H9 (cell line): ENCODE results near the gene CBLB. TPM values are rescaled to one million over a fixed set of nuclear protein-coding genes. Genes with fewer than 3 reads are reported as not detected.

ENCODE experiments used
- DNase-seq: peaks from one replicate; pipeline ENCODE4 v3.0.0-alpha.2; 2017
- H2AFZ ChIP-seq: one replicate; pipeline ENCODE4 v1.6.1; 2013; ENCODE audit warnings: mild to moderate bottlenecking, low read length, control low read depth, moderate library complexity
- H2AK5ac ChIP-seq: 2 replicates; pipeline ENCODE4 v1.6.1; 2013; ENCODE audit warnings: low read length, control low read depth, mixed read lengths; ENCODE audit not compliant: insufficient read length
- H2BK120ac ChIP-seq: one replicate; pipeline ENCODE4 v1.6.1; 2013; ENCODE audit warnings: low read depth, mild to moderate bottlenecking, low read length, control low read depth, inconsistent platforms; ENCODE audit not compliant: poor library complexity, severe bottlenecking
- H2BK12ac ChIP-seq: 2 replicates; pipeline ENCODE4 v1.6.1; 2013; ENCODE audit warnings: low read length, control low read depth, mixed read lengths, low read depth; ENCODE audit not compliant: insufficient read length
- H2BK15ac ChIP-seq: 2 replicates; pipeline ENCODE4 v1.6.1; 2013; ENCODE audit warnings: low read depth, low read length, control low read depth
- H2BK20ac ChIP-seq: one replicate; pipeline ENCODE4 v1.6.1; 2013; ENCODE audit warnings: low read depth, mild to moderate bottlenecking, low read length, control low read depth, inconsistent platforms; ENCODE audit not compliant: poor library complexity, severe bottlenecking
- H2BK5ac ChIP-seq: 2 replicates; pipeline ENCODE4 v1.6.1; 2013; ENCODE audit warnings: low read length, control low read depth, mixed read lengths; ENCODE audit not compliant: insufficient read length
- H3K14ac ChIP-seq: 2 replicates; pipeline ENCODE4 v1.6.1; 2013; ENCODE audit warnings: low read length, control low read depth; ENCODE audit not compliant: insufficient read depth
- H3K18ac ChIP-seq: 2 replicates; pipeline ENCODE4 v1.6.1; 2013; ENCODE audit warnings: low read depth, mild to moderate bottlenecking, mixed read lengths, low read length, control low read depth; ENCODE audit not compliant: insufficient read length
- H3K23ac ChIP-seq: 2 replicates; pipeline ENCODE4 v1.6.1; 2013; ENCODE audit warnings: low read length, control low read depth, mixed read lengths, low read depth; ENCODE audit not compliant: insufficient read length
- H3K23me2 ChIP-seq: 2 replicates; pipeline ENCODE4 v1.6.1; 2013; ENCODE audit warnings: low read depth, mild to moderate bottlenecking, mixed read lengths, low read length, control low read depth; ENCODE audit not compliant: insufficient read length, poor library complexity, severe bottlenecking
- H3K27ac ChIP-seq: 2 replicates; pipeline ENCODE4 v1.5.1; 2013; ENCODE audit warnings: low read length, control low read depth, mixed read lengths, low read depth; ENCODE audit not compliant: insufficient read length
- H3K27me3 ChIP-seq: 2 replicates; pipeline ENCODE4 v1.6.1; 2013; ENCODE audit warnings: low read length, control low read depth, inconsistent platforms; ENCODE audit not compliant: insufficient read depth
- H3K4ac ChIP-seq: 2 replicates; pipeline ENCODE4 v1.6.1; 2013; ENCODE audit warnings: low read depth, mild to moderate bottlenecking, control low read depth, inconsistent platforms, low read length, moderate library complexity
- H3K4me1 ChIP-seq: 2 replicates; pipeline ENCODE4 v1.6.1; 2013; ENCODE audit warnings: low read length, control low read depth, inconsistent platforms; ENCODE audit not compliant: insufficient read depth
- H3K4me2 ChIP-seq: 2 replicates; pipeline ENCODE4 v1.6.1; 2013; ENCODE audit warnings: low read length, control low read depth, mixed read lengths; ENCODE audit not compliant: insufficient read length, insufficient read depth
- H3K56ac ChIP-seq: 2 replicates; pipeline ENCODE4 v1.6.1; 2013; ENCODE audit warnings: low read depth, mild to moderate bottlenecking, mixed read lengths, low read length, control low read depth; ENCODE audit not compliant: insufficient read length
- H3K79me1 ChIP-seq: 2 replicates; pipeline ENCODE4 v1.6.1; 2013; ENCODE audit warnings: low read depth, mild to moderate bottlenecking, moderate library complexity, low read length, control low read depth, inconsistent platforms; ENCODE audit not compliant: insufficient read depth, poor library complexity, severe bottlenecking
- H3K79me2 ChIP-seq: 2 replicates; pipeline ENCODE4 v1.6.1; 2013; ENCODE audit warnings: low read length, control low read depth, inconsistent platforms; ENCODE audit not compliant: insufficient read depth
- H3K9ac ChIP-seq: 2 replicates; pipeline ENCODE4 v1.6.1; 2013; ENCODE audit warnings: low read length, control low read depth, mixed read lengths; ENCODE audit not compliant: insufficient read length; ENCODE audit errors: extremely low read depth
- H3K9me3 ChIP-seq: one replicate; pipeline ENCODE4 v1.6.1; 2013; ENCODE audit warnings: low read depth, low read length, inconsistent platforms; ENCODE audit not compliant: control insufficient read depth
- H3T11ph ChIP-seq: one replicate; pipeline ENCODE4 v1.6.1; 2013; ENCODE audit warnings: mild to moderate bottlenecking, low read length, control low read depth, inconsistent platforms
- H4K20me1 ChIP-seq: one replicate; pipeline ENCODE4 v1.6.1; 2013; ENCODE audit not compliant: control insufficient read depth, insufficient read length, insufficient read depth
- H4K5ac ChIP-seq: 2 replicates; pipeline ENCODE4 v1.6.1; 2013; ENCODE audit warnings: low read depth, mild to moderate bottlenecking, mixed read lengths, low read length, control low read depth; ENCODE audit not compliant: insufficient read length
- H4K8ac ChIP-seq: replicated peaks from 2 replicates; pipeline ENCODE4 v1.6.1; 2013; ENCODE audit warnings: low read length, control low read depth, mixed read lengths, low read depth; ENCODE audit not compliant: insufficient read length
- H4K91ac ChIP-seq: 2 replicates; pipeline ENCODE4 v1.6.1; 2013; ENCODE audit warnings: low read depth, mild to moderate bottlenecking, moderate library complexity, mixed read lengths, low read length, control low read depth; ENCODE audit not compliant: insufficient read length
- H3K27ac Mint-ChIP-seq, 3 experiments: 2 replicates in 2 of 3; 3 replicates in 1 of 3; pipeline ENCODE4 v1.8.0; 2020 to 2021; ENCODE audit warnings: mixed read lengths in 3 of 3, mild to moderate bottlenecking in 1 of 3, moderate library complexity in 1 of 3
- H3K27me3 Mint-ChIP-seq: 2 replicates; pipeline ENCODE4 v1.8.0; 2021; ENCODE audit warnings: low read depth, mild to moderate bottlenecking, moderate library complexity, mixed read lengths
- H3K36me3 Mint-ChIP-seq, 3 experiments: 2 replicates in 2 of 3; 3 replicates in 1 of 3; pipeline ENCODE4 v1.8.0; 2020 to 2021; ENCODE audit warnings: low read depth in 3 of 3, mixed read lengths in 3 of 3; ENCODE audit not compliant: insufficient read depth in 1 of 3
- H3K4me1 Mint-ChIP-seq, 2 experiments: 2 replicates each; pipeline ENCODE4 v1.8.0; 2020; ENCODE audit warnings: mixed read lengths in 2 of 2
- H3K4me3 Mint-ChIP-seq, 2 experiments: 2 replicates in 1 of 2; 3 replicates in 1 of 2; pipeline ENCODE4 v1.8.0; 2020 to 2021; ENCODE audit warnings: mild to moderate bottlenecking in 2 of 2, mixed read lengths in 2 of 2, moderate library complexity in 1 of 2
- H3K9me3 Mint-ChIP-seq, 2 experiments: 2 replicates in 1 of 2; 3 replicates in 1 of 2; pipeline ENCODE4 v1.8.0; 2020; ENCODE audit warnings: mild to moderate bottlenecking in 2 of 2, mixed read lengths in 2 of 2, moderate library complexity in 1 of 2
- WGBS: extraction: QIAGEN DNeasy Blood & Tissue Kit; methylation state at CpG from one replicate; pipeline ENCODE4 v1.1.7; 2013; ENCODE audit warnings: missing lambda C conversion rate, low lambda C conversion rate, mixed read lengths; ENCODE audit not compliant: insufficient read length; ENCODE audit errors: extremely low coverage; 5-methylcytosine and 5-hydroxymethylcytosine counted together
- total RNA-seq: library from RNA; stranded (reverse); gene quantifications from 2 replicates; pipeline ENCODE4 v1.2.1, GENCODE V29; 2021
- TF ChIP-seq, protein P1 (sequence below): fragments of 200-600 bp; sonication (generic); conservative IDR thresholded peaks from 3 replicates; pipeline ENCODE4 v1.8.0; 2021; ENCODE audit warnings: antibody characterized with exemption, mild to moderate bottlenecking

Gene CBLB
- total RNA-seq, 1 experiment from 2014 or later, result 25.7 TPM

DNA sequence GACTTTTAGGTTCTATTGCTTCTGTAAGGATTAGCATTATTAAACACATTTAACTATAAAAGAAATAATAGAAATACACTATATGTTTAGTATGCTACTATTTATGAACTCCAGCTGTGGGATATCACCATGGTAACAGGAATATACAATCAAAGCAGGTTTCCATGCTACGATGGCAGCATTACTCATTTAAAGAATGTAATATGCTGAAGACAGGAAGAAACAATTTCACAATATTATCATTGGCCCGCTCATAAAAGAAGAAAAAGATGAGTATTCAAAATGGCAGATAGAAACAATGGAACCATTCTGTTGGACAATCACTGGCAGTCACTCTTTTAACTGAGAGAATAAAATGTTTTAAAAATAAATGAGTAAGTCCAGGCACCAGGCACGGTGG is 153.4 kb downstream of the CBLB start:
- H3K27ac ChIP-seq, result no peak overlapping the region
- TF ChIP-seq, protein P1, sequence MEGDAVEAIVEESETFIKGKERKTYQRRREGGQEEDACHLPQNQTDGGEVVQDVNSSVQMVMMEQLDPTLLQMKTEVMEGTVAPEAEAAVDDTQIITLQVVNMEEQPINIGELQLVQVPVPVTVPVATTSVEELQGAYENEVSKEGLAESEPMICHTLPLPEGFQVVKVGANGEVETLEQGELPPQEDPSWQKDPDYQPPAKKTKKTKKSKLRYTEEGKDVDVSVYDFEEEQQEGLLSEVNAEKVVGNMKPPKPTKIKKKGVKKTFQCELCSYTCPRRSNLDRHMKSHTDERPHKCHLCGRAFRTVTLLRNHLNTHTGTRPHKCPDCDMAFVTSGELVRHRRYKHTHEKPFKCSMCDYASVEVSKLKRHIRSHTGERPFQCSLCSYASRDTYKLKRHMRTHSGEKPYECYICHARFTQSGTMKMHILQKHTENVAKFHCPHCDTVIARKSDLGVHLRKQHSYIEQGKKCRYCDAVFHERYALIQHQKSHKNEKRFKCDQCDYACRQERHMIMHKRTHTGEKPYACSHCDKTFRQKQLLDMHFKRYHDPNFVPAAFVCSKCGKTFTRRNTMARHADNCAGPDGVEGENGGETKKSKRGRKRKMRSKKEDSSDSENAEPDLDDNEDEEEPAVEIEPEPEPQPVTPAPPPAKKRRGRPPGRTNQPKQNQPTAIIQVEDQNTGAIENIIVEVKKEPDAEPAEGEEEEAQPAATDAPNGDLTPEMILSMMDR, result no peak
- no peaks in the 10 kb centered on the region for H3K79me2 ChIP-seq
- H3K4me3 Mint-ChIP-seq, result no peak overlapping the region
- H2BK5ac ChIP-seq, result no peak overlapping the region
- peaks cover 3 to 10% of the 10 kb centered on the region in 2 experiments; a peak in 3 of 4 replicates for H3K4me1 Mint-ChIP-seq
- H4K8ac ChIP-seq, result no peak overlapping the region
- no peak overlapping the region for H2BK15ac ChIP-seq
- H3K27me3 ChIP-seq, result no peaks in the 10 kb centered on the region
- H3K4ac ChIP-seq, result no peak overlapping the region
- no peak overlapping the region for H3K27ac Mint-ChIP-seq
- no peaks in the 10 kb centered on the region for H3K23me2 ChIP-seq
- H4K5ac ChIP-seq, result no peak overlapping the region
- H3K9ac ChIP-seq, result no peak overlapping the region
- H3K56ac ChIP-seq, result no peak overlapping the region
- no peak overlapping the region for H3K18ac ChIP-seq
- DNase-seq, result no peak
- no peak overlapping the region for H3K4me2 ChIP-seq
- no peak overlapping the region for H2BK20ac ChIP-seq
- H3K4me1 ChIP-seq, result no peaks in the 10 kb centered on the region
- no peak overlapping the region for H3T11ph ChIP-seq
- no peaks in the 10 kb centered on the region for H4K20me1 ChIP-seq
- no peak overlapping the region for H4K91ac ChIP-seq
- H3K9me3 Mint-ChIP-seq, result peaks cover 0 to 4% of the 10 kb centered on the region in 2 experiments; a peak in 2 of 5 replicates
- no CpG with 5 or more reads among the region's 3 CpGs for WGBS
- no peak overlapping the region for H2AFZ ChIP-seq
- no peak overlapping the region for H2AK5ac ChIP-seq
- no peak overlapping the region for H2BK12ac ChIP-seq
- no peak overlapping the region for H3K23ac ChIP-seq
- peaks cover 5% of the 10 kb centered on the region for H3K9me3 ChIP-seq
- H3K27me3 Mint-ChIP-seq, result no peaks in the 10 kb centered on the region
- no peak overlapping the region for H3K14ac ChIP-seq
- no peak overlapping the region for H2BK120ac ChIP-seq
- H3K79me1 ChIP-seq, result no peaks in the 10 kb centered on the region
- H3K36me3 Mint-ChIP-seq, result peaks cover 12 to 47% (median 25%) of the 10 kb centered on the region in 3 experiments
